PC-9 (cell line): ENCODE data around the gene BNC1.

Source experiments
- CTCF ChIP-seq: fragments of 200-600 bp; sonication (generic); conservative IDR thresholded peaks from 2 replicates; pipeline ENCODE4 v1.6.1; 2017; ENCODE audit warnings: mixed run types, antibody characterized with exemption, mild to moderate bottlenecking, moderate library complexity
- EZH2 ChIP-seq: fragments of 200-600 bp; sonication (generic); IDR thresholded peaks from 2 replicates; pipeline ENCODE4 v1.8.0; 2017; ENCODE audit warnings: antibody characterized with exemption, low read depth

- TF ChIP-seq CTCF (no peak), EZH2 (no peak)
These were observed 478 bp downstream of the BNC1 start for GRCh38 chr15:83283813-83284558.
